ENCODE measurements around the gene HEXIM2. TPM values are rescaled to one million over a fixed set of nuclear protein-coding genes. Genes with fewer than 3 reads are reported as not detected.

HEXIM2 gene
- total RNA-seq, 1 experiment from 2014 or later = 12.5 TPM

GRCh38 chr17:45112559-45113423, 48.9 kb upstream of the HEXIM2 start:
- no peaks in the 10 kb centered on the region for H3K9me3 Mint-ChIP-seq
- no peak overlapping the region; the same call in 1 of the 2 replicates for H3K14ac ChIP-seq (ENCODE audit: insufficient read depth, low read length)
- H3K4me3 Mint-ChIP-seq = no peak overlapping the region
- H3K4ac ChIP-seq (ENCODE audit: low read depth, low read length) = no peak overlapping the region
- peaks cover 2% of the 10 kb centered on the region; the same call in 1 of the 2 replicates for H3K27me3 Mint-ChIP-seq (ENCODE audit: low read depth)
- no peak overlapping the region for H3K4me2 ChIP-seq (ENCODE audit: insufficient read depth, insufficient read length, low read length)
- no peak for TF ChIP-seq CTCF (conservative IDR thresholded peaks at IDR 0.05)
- no peaks in the 10 kb centered on the region for H3K27me3 ChIP-seq (ENCODE audit: insufficient read depth, low read length)
- WGBS (ENCODE audit: extremely low coverage, insufficient read length, low lambda C conversion rate) = no CpG with 5 or more reads among the region's 23 CpGs
- DNase-seq = no peak
- no peaks in the 10 kb centered on the region for H4K20me1 ChIP-seq (ENCODE audit: control insufficient read depth, insufficient read depth, insufficient read length)
- peak overlapping the region in 1 of 3 experiments; percentile 48; a peak in 1 of 7 replicates for H3K27ac Mint-ChIP-seq
- H2BK12ac ChIP-seq (ENCODE audit: insufficient read length, low read depth, low read length) = no peak overlapping the region
- no peak overlapping the region for H2BK5ac ChIP-seq (ENCODE audit: insufficient read length, low read length)
- no peak overlapping the region for H3K27ac ChIP-seq (ENCODE audit: insufficient read length, low read depth, low read length)
- no peak overlapping the region for H2BK15ac ChIP-seq (ENCODE audit: low read depth, low read length)
- H3K36me3 Mint-ChIP-seq (ENCODE audit: insufficient read depth in 1 of 3, low read depth in 3 of 3) = peaks cover 0 to 16% (median 9%) of the 10 kb centered on the region in 3 experiments; a peak in 5 of 7 replicates
- no peak overlapping the region for H3K23ac ChIP-seq (ENCODE audit: insufficient read length, low read depth, low read length)
- no peaks in the 10 kb centered on the region for H3K79me1 ChIP-seq (ENCODE audit: insufficient read depth, low read depth, low read length, poor library complexity, severe bottlenecking)
- no peak overlapping the region for H4K8ac ChIP-seq (replicated peaks; ENCODE audit: insufficient read length, low read depth, low read length)
- no peak overlapping the region for H2AFZ ChIP-seq (ENCODE audit: low read length)
- H3K79me2 ChIP-seq (ENCODE audit: insufficient read depth, low read length) = no peaks in the 10 kb centered on the region
- H2BK120ac ChIP-seq (ENCODE audit: low read depth, low read length, poor library complexity, severe bottlenecking) = no peak overlapping the region
- H2BK20ac ChIP-seq (ENCODE audit: low read depth, low read length, poor library complexity, severe bottlenecking) = no peak overlapping the region
- H4K91ac ChIP-seq (ENCODE audit: insufficient read length, low read depth, low read length) = no peak overlapping the region
- no peak overlapping the region for H3K18ac ChIP-seq (ENCODE audit: insufficient read length, low read depth, low read length)
- H3T11ph ChIP-seq (ENCODE audit: low read length) = no peak overlapping the region
- H3K9me3 ChIP-seq (ENCODE audit: control insufficient read depth, low read depth, low read length) = no peaks in the 10 kb centered on the region
- no peaks in the 10 kb centered on the region for H3K23me2 ChIP-seq (ENCODE audit: insufficient read length, low read depth, low read length, poor library complexity, severe bottlenecking)
- no peak overlapping the region for H2AK5ac ChIP-seq (ENCODE audit: insufficient read length, low read length)
- H3K9ac ChIP-seq (ENCODE audit: extremely low read depth, insufficient read length, low read length) = no peak overlapping the region
- H3K4me1 ChIP-seq (ENCODE audit: insufficient read depth, low read length) = no peaks in the 10 kb centered on the region
- no peak overlapping the region for H3K56ac ChIP-seq (ENCODE audit: insufficient read length, low read depth, low read length)
- H3K4me1 Mint-ChIP-seq = peaks cover 8 to 36% of the 10 kb centered on the region in 2 experiments
- no peak overlapping the region for H4K5ac ChIP-seq (ENCODE audit: insufficient read length, low read depth, low read length)
